H9 (cell line): ENCODE measurements around the gene ATRNL1. TPM values are rescaled to one million over a fixed set of nuclear protein-coding genes. Genes with fewer than 3 reads are reported as not detected.

ENCODE experiments used
- DNase-seq: peaks from one replicate; pipeline ENCODE4 v3.0.0-alpha.2; 2017
- H2AFZ ChIP-seq: one replicate; pipeline ENCODE4 v1.6.1; 2013; ENCODE audit warnings: mild to moderate bottlenecking, low read length, control low read depth, moderate library complexity
- H2AK5ac ChIP-seq: 2 replicates; pipeline ENCODE4 v1.6.1; 2013; ENCODE audit warnings: low read length, control low read depth, mixed read lengths; ENCODE audit not compliant: insufficient read length
- H2BK120ac ChIP-seq: one replicate; pipeline ENCODE4 v1.6.1; 2013; ENCODE audit warnings: low read depth, mild to moderate bottlenecking, low read length, control low read depth, inconsistent platforms; ENCODE audit not compliant: poor library complexity, severe bottlenecking
- H2BK12ac ChIP-seq: 2 replicates; pipeline ENCODE4 v1.6.1; 2013; ENCODE audit warnings: low read length, control low read depth, mixed read lengths, low read depth; ENCODE audit not compliant: insufficient read length
- H2BK15ac ChIP-seq: 2 replicates; pipeline ENCODE4 v1.6.1; 2013; ENCODE audit warnings: low read depth, low read length, control low read depth
- H2BK20ac ChIP-seq: one replicate; pipeline ENCODE4 v1.6.1; 2013; ENCODE audit warnings: low read depth, mild to moderate bottlenecking, low read length, control low read depth, inconsistent platforms; ENCODE audit not compliant: poor library complexity, severe bottlenecking
- H2BK5ac ChIP-seq: 2 replicates; pipeline ENCODE4 v1.6.1; 2013; ENCODE audit warnings: low read length, control low read depth, mixed read lengths; ENCODE audit not compliant: insufficient read length
- H3K14ac ChIP-seq: 2 replicates; pipeline ENCODE4 v1.6.1; 2013; ENCODE audit warnings: low read length, control low read depth; ENCODE audit not compliant: insufficient read depth
- H3K18ac ChIP-seq: 2 replicates; pipeline ENCODE4 v1.6.1; 2013; ENCODE audit warnings: low read depth, mild to moderate bottlenecking, mixed read lengths, low read length, control low read depth; ENCODE audit not compliant: insufficient read length
- H3K23ac ChIP-seq: 2 replicates; pipeline ENCODE4 v1.6.1; 2013; ENCODE audit warnings: low read length, control low read depth, mixed read lengths, low read depth; ENCODE audit not compliant: insufficient read length
- H3K23me2 ChIP-seq: 2 replicates; pipeline ENCODE4 v1.6.1; 2013; ENCODE audit warnings: low read depth, mild to moderate bottlenecking, mixed read lengths, low read length, control low read depth; ENCODE audit not compliant: insufficient read length, poor library complexity, severe bottlenecking
- H3K27ac ChIP-seq: 2 replicates; pipeline ENCODE4 v1.5.1; 2013; ENCODE audit warnings: low read length, control low read depth, mixed read lengths, low read depth; ENCODE audit not compliant: insufficient read length
- H3K27me3 ChIP-seq: 2 replicates; pipeline ENCODE4 v1.6.1; 2013; ENCODE audit warnings: low read length, control low read depth, inconsistent platforms; ENCODE audit not compliant: insufficient read depth
- H3K4ac ChIP-seq: 2 replicates; pipeline ENCODE4 v1.6.1; 2013; ENCODE audit warnings: low read depth, mild to moderate bottlenecking, control low read depth, inconsistent platforms, low read length, moderate library complexity
- H3K4me1 ChIP-seq: 2 replicates; pipeline ENCODE4 v1.6.1; 2013; ENCODE audit warnings: low read length, control low read depth, inconsistent platforms; ENCODE audit not compliant: insufficient read depth
- H3K4me2 ChIP-seq: 2 replicates; pipeline ENCODE4 v1.6.1; 2013; ENCODE audit warnings: low read length, control low read depth, mixed read lengths; ENCODE audit not compliant: insufficient read length, insufficient read depth
- H3K56ac ChIP-seq: 2 replicates; pipeline ENCODE4 v1.6.1; 2013; ENCODE audit warnings: low read depth, mild to moderate bottlenecking, mixed read lengths, low read length, control low read depth; ENCODE audit not compliant: insufficient read length
- H3K79me1 ChIP-seq: 2 replicates; pipeline ENCODE4 v1.6.1; 2013; ENCODE audit warnings: low read depth, mild to moderate bottlenecking, moderate library complexity, low read length, control low read depth, inconsistent platforms; ENCODE audit not compliant: insufficient read depth, poor library complexity, severe bottlenecking
- H3K79me2 ChIP-seq: 2 replicates; pipeline ENCODE4 v1.6.1; 2013; ENCODE audit warnings: low read length, control low read depth, inconsistent platforms; ENCODE audit not compliant: insufficient read depth
- H3K9ac ChIP-seq: 2 replicates; pipeline ENCODE4 v1.6.1; 2013; ENCODE audit warnings: low read length, control low read depth, mixed read lengths; ENCODE audit not compliant: insufficient read length; ENCODE audit errors: extremely low read depth
- H3K9me3 ChIP-seq: one replicate; pipeline ENCODE4 v1.6.1; 2013; ENCODE audit warnings: low read depth, low read length, inconsistent platforms; ENCODE audit not compliant: control insufficient read depth
- H3T11ph ChIP-seq: one replicate; pipeline ENCODE4 v1.6.1; 2013; ENCODE audit warnings: mild to moderate bottlenecking, low read length, control low read depth, inconsistent platforms
- H4K20me1 ChIP-seq: one replicate; pipeline ENCODE4 v1.6.1; 2013; ENCODE audit not compliant: control insufficient read depth, insufficient read length, insufficient read depth
- H4K5ac ChIP-seq: 2 replicates; pipeline ENCODE4 v1.6.1; 2013; ENCODE audit warnings: low read depth, mild to moderate bottlenecking, mixed read lengths, low read length, control low read depth; ENCODE audit not compliant: insufficient read length
- H4K8ac ChIP-seq: replicated peaks from 2 replicates; pipeline ENCODE4 v1.6.1; 2013; ENCODE audit warnings: low read length, control low read depth, mixed read lengths, low read depth; ENCODE audit not compliant: insufficient read length
- H4K91ac ChIP-seq: 2 replicates; pipeline ENCODE4 v1.6.1; 2013; ENCODE audit warnings: low read depth, mild to moderate bottlenecking, moderate library complexity, mixed read lengths, low read length, control low read depth; ENCODE audit not compliant: insufficient read length
- H3K27ac Mint-ChIP-seq, 3 experiments: 2 replicates in 2 of 3; 3 replicates in 1 of 3; pipeline ENCODE4 v1.8.0; 2020 to 2021; ENCODE audit warnings: mixed read lengths in 3 of 3, mild to moderate bottlenecking in 1 of 3, moderate library complexity in 1 of 3
- H3K27me3 Mint-ChIP-seq: 2 replicates; pipeline ENCODE4 v1.8.0; 2021; ENCODE audit warnings: low read depth, mild to moderate bottlenecking, moderate library complexity, mixed read lengths
- H3K36me3 Mint-ChIP-seq, 3 experiments: 2 replicates in 2 of 3; 3 replicates in 1 of 3; pipeline ENCODE4 v1.8.0; 2020 to 2021; ENCODE audit warnings: low read depth in 3 of 3, mixed read lengths in 3 of 3; ENCODE audit not compliant: insufficient read depth in 1 of 3
- H3K4me1 Mint-ChIP-seq, 2 experiments: 2 replicates each; pipeline ENCODE4 v1.8.0; 2020; ENCODE audit warnings: mixed read lengths in 2 of 2
- H3K4me3 Mint-ChIP-seq, 2 experiments: 2 replicates in 1 of 2; 3 replicates in 1 of 2; pipeline ENCODE4 v1.8.0; 2020 to 2021; ENCODE audit warnings: mild to moderate bottlenecking in 2 of 2, mixed read lengths in 2 of 2, moderate library complexity in 1 of 2
- H3K9me3 Mint-ChIP-seq, 2 experiments: 2 replicates in 1 of 2; 3 replicates in 1 of 2; pipeline ENCODE4 v1.8.0; 2020; ENCODE audit warnings: mild to moderate bottlenecking in 2 of 2, mixed read lengths in 2 of 2, moderate library complexity in 1 of 2
- CTCF ChIP-seq: fragments of 200-600 bp; sonication (generic); conservative IDR thresholded peaks from 3 replicates; pipeline ENCODE4 v1.8.0; 2021; ENCODE audit warnings: antibody characterized with exemption, mild to moderate bottlenecking
- WGBS: extraction: QIAGEN DNeasy Blood & Tissue Kit; methylation state at CpG from one replicate; pipeline ENCODE4 v1.1.7; 2013; ENCODE audit warnings: missing lambda C conversion rate, low lambda C conversion rate, mixed read lengths; ENCODE audit not compliant: insufficient read length; ENCODE audit errors: extremely low coverage; 5-methylcytosine and 5-hydroxymethylcytosine counted together
- total RNA-seq: library from RNA; stranded (reverse); gene quantifications from 2 replicates; pipeline ENCODE4 v1.2.1, GENCODE V29; 2021

Gene ATRNL1
- total RNA-seq, 1 experiment from 2014 or later, result 9.2 TPM

GRCh38 chr10:115982526-115982925 is 889.4 kb downstream of the ATRNL1 start:
- Histone ChIP-seq H2AFZ (no peak overlapping the region), H2BK20ac (no peak overlapping the region), H3K9me3 (no peaks in the 10 kb centered on the region), H3K79me2 (no peaks in the 10 kb centered on the region), H3K27me3 (no peaks in the 10 kb centered on the region), H3T11ph (no peak overlapping the region), H4K5ac (no peak overlapping the region), H4K8ac (no peak overlapping the region), H3K4me1 (peaks cover 2% of the 10 kb centered on the region; the same call in 1 of the 2 replicates), H3K56ac (no peak overlapping the region), H3K18ac (no peak overlapping the region), H4K91ac (no peak overlapping the region), H3K79me1 (no peaks in the 10 kb centered on the region), H3K23ac (no peak overlapping the region), H3K23me2 (no peaks in the 10 kb centered on the region), H3K4me2 (no peak overlapping the region), H3K14ac (no peak overlapping the region), H2BK5ac (no peak overlapping the region), H3K27ac (no peak overlapping the region), H3K4ac (no peak overlapping the region), H2BK12ac (no peak overlapping the region), H2BK15ac (no peak overlapping the region), H2AK5ac (no peak overlapping the region), H3K9ac (no peak overlapping the region), H2BK120ac (no peak overlapping the region), H4K20me1 (no peaks in the 10 kb centered on the region)
- Mint-ChIP-seq H3K27me3 (peaks cover 1% of the 10 kb centered on the region; the same call in 1 of the 2 replicates), H3K4me3 (no peak overlapping the region), H3K9me3 (peaks cover 0 to 8% of the 10 kb centered on the region in 2 experiments; a peak in 4 of 5 replicates), H3K27ac (no peak overlapping the region), H3K36me3 (peaks cover 0 to 2% (median 0%) of the 10 kb centered on the region in 3 experiments; a peak in 1 of 7 replicates), H3K4me1 (peaks cover 6 to 12% of the 10 kb centered on the region in 2 experiments)
- no peak for TF ChIP-seq CTCF
- no CpG with 5 or more reads among the region's 2 CpGs for WGBS
- no peak for DNase-seq
